ENCODE results near the gene KLF5. TPM values are rescaled to one million over a fixed set of nuclear protein-coding genes. Genes with fewer than 3 reads are reported as not detected.
"Not testable (repeated sequence)": the region's sequence is repeated elsewhere in the genome, so short reads cannot be mapped to it uniquely, and the experiment has no call there.

Gene KLF5
- total RNA-seq, 1 donor from 2014 or later: 76.1 TPM

DNA sequence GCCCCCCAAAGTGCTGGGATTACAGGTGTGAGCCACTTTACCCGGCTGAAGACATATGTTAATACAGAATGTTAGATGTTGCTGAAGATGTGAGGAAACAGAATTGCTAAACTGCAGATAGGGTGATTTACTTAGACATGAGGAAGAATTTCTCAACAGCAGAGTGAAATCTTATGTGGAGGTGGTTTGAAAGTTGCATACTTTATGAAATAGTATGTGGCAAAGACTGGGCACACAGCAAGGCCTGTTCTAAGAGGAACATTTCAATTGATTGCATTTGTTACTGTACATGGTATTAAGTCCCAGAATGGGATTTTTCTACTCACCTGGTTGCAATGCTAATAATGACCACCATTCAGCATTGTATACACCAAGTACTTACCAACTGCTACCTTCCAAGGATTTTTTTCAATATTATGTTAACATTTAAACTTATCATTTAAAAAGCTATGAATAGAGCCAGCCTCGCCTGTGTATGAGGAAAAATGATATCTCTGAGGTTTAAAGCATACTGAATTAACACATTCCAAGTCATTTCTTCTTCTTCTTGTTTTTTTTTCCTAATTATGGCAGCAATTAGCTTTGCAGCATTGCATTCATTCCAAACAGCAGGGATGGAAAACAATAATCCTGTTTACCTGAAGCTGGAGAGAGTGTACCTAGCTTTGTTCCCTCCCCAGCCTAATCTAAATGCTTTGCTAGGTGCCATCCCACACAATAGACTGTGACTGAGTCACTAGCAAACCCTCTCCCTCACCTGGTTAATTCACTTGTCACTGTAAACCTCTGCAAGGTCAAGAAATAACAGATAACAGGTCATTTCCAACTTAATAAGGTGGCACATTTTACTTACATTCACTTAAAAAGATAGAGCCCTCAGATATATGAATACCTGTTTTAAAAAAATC, 19.4 kb upstream of the KLF5 start:
- H3K27ac ChIP-seq: no peak overlapping the region
- no peak overlapping the region for H3K4me3 ChIP-seq
- no peak for TF ChIP-seq POLR2AphosphoS5 (IDR thresholded peaks at IDR 0.05; ENCODE audit: insufficient read depth in 1 of 2, low read depth in 1 of 2)
- H3K36me3 ChIP-seq: no peaks in the 10 kb centered on the region
- no peaks in the 10 kb centered on the region for H3K9me3 ChIP-seq
- intact Hi-C loops (cut with DNase I): no loop called here
- H3K4me1 ChIP-seq: no peaks in the 10 kb centered on the region
- DNase-seq (ENCODE audit: extremely low spot score in 2 of 2): no peak
- H3K27me3 ChIP-seq: no peaks in the 10 kb centered on the region

DNA sequence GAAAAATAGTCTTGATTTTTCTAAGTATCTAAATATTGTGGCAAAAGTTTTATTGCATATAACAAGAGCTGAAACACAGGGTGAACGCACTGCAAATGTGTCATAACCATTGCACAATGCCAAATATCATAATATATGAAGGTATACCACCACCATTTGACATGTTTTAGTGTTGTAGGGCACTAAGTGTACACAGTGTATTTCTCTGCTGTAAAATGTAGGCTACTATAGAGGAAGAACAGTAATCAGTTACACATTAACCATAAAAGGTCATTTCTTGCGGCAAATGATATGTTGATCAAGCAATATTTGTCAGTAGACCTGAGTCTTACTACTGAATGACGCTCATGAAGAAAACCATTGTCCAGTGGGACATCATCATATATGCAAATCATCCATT, 18.3 kb upstream of the KLF5 start:
- DNase-seq (ENCODE audit: extremely low spot score in 2 of 2): no peak
- H3K4me3 ChIP-seq: no peak overlapping the region
- TF ChIP-seq, protein P1, sequence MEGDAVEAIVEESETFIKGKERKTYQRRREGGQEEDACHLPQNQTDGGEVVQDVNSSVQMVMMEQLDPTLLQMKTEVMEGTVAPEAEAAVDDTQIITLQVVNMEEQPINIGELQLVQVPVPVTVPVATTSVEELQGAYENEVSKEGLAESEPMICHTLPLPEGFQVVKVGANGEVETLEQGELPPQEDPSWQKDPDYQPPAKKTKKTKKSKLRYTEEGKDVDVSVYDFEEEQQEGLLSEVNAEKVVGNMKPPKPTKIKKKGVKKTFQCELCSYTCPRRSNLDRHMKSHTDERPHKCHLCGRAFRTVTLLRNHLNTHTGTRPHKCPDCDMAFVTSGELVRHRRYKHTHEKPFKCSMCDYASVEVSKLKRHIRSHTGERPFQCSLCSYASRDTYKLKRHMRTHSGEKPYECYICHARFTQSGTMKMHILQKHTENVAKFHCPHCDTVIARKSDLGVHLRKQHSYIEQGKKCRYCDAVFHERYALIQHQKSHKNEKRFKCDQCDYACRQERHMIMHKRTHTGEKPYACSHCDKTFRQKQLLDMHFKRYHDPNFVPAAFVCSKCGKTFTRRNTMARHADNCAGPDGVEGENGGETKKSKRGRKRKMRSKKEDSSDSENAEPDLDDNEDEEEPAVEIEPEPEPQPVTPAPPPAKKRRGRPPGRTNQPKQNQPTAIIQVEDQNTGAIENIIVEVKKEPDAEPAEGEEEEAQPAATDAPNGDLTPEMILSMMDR (IDR thresholded peaks at IDR 0.05): no peak
- no peak for TF ChIP-seq POLR2A (IDR thresholded peaks at IDR 0.05)
- TF ChIP-seq POLR2AphosphoS5 (IDR thresholded peaks at IDR 0.05; ENCODE audit: insufficient read depth in 1 of 2, low read depth in 1 of 2): no peak
- no peaks in the 10 kb centered on the region for H3K27me3 ChIP-seq
- no peaks in the 10 kb centered on the region for H3K4me1 ChIP-seq
- no peaks in the 10 kb centered on the region for H3K36me3 ChIP-seq
- no peak overlapping the region for H3K27ac ChIP-seq
- H3K9me3 ChIP-seq: no peaks in the 10 kb centered on the region
- intact Hi-C loops (cut with DNase I): no loop called here

DNA sequence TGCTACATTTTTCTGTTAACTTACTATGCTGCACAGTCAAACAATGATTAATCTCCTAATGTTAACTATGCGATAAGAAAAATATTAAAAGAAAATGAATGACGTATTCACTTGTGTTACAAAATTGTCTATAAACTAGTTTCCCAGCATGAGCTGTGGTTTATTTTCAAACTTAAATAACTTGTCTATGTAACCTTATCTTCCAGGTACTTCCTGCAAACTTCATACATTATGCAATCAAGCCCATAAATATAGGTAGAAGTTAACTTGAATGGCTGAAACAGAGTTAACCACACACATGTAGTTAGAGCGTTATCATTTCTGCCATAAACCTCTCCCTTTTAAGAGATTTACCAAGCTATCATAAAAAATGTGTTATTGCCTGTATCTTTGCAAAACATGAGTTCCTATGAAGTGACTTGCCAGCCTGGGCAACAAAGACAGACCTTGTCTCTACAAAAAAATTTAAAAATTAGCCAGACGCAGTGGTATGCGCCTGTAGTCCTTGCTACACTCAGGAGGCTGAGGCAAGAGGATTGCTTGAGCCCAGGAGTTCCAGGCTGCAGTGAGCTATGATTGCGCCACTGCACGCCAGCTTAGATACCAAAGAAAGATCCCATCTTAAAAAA, 17.7 kb upstream of the KLF5 start:
- Histone ChIP-seq H3K36me3 (no peaks in the 10 kb centered on the region), H3K27me3 (no peaks in the 10 kb centered on the region), H3K27ac (no peak overlapping the region), H3K4me3 (no peak overlapping the region), H3K4me1 (no peaks in the 10 kb centered on the region), H3K9me3 (no peaks in the 10 kb centered on the region)
- TF ChIP-seq, protein P1 (IDR thresholded peaks at IDR 0.05): no peak
- TF ChIP-seq POLR2A (IDR thresholded peaks at IDR 0.05) (no peak), POLR2AphosphoS5 (IDR thresholded peaks at IDR 0.05; ENCODE audit: insufficient read depth in 1 of 2, low read depth in 1 of 2) (no peak)
- intact Hi-C loops (cut with DNase I): no loop called here
- no peak for DNase-seq (ENCODE audit: extremely low spot score in 2 of 2)

DNA sequence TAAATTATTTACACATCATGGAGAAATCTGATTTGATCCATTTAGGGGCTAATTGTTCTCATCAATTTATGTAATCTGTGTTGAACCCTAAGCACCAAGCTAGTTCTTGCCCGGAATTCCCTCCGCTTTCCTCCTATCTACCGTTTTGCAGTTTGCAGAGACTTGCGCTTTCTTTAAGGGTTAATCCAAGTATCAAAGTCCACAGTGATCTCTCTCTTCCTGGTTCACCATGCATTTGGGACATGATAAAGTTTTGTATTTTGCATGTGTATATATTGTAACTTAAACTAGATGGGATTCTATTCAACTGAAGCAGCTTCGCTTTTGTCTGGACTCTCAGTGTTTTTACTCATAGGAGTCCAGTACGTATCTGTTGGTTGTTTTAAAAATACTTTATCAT, 13.8 kb upstream of the KLF5 start:
- no peak overlapping the region for H3K27ac ChIP-seq
- DNase-seq (ENCODE audit: extremely low spot score in 2 of 2): no peak
- H3K27me3 ChIP-seq: no peaks in the 10 kb centered on the region
- intact Hi-C loops (cut with DNase I): no loop called here
- H3K4me3 ChIP-seq: no peak overlapping the region
- no peaks in the 10 kb centered on the region for H3K4me1 ChIP-seq
- TF ChIP-seq POLR2AphosphoS5 (IDR thresholded peaks at IDR 0.05; ENCODE audit: insufficient read depth in 1 of 2, low read depth in 1 of 2): no peak
- TF ChIP-seq POLR2A (IDR thresholded peaks at IDR 0.05): no peak
- TF ChIP-seq, protein P1 (IDR thresholded peaks at IDR 0.05): no peak
- no peaks in the 10 kb centered on the region for H3K36me3 ChIP-seq
- no peaks in the 10 kb centered on the region for H3K9me3 ChIP-seq

DNA sequence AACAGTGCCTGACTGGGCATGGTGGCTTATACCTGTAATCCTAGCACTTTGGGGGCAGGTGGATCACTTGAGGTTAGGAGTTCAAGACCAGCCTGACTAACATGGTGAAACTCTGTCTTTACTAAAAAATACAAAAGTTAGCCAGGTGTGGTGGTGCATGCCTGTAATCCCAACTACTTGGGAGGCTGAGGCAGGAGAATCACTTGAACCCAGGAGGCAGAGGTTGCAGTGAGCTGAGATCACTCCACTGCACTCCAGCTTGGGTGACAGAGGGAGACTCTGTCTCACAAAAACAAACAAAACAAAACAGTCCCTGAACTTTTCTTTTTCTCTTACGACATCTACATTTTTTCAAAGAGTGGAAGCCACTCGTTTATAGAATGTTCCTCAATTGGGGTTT, 10.2 kb upstream of the KLF5 start:
- H3K36me3 ChIP-seq; H3K27me3 ChIP-seq; H3K27ac ChIP-seq; H3K9me3 ChIP-seq; DNase-seq (ENCODE audit: extremely low spot score in 2 of 2); H3K4me3 ChIP-seq; H3K4me1 ChIP-seq; intact Hi-C loops (cut with DNase I): not testable (repeated sequence)

DNA sequence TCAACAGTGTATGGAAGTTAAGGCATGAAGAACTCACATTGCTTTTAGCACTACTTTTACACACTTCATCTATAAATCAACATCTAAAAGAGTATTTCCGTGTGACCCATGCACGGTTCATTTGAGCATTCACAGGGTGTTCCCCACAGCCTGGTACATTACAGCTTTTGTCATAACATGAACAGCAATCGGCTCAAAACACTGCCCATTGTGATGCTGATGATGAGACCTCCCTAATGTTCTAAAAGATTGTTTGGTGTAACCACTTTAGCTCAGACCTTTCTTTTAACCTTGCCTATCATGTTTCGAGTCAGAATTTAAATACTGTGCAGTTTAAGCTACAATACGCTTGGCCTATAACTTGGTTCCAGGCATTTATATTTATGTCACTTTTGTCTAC, 4.1 kb upstream of the KLF5 start:
- TF ChIP-seq, protein P1 (IDR thresholded peaks at IDR 0.05): no peak
- TF ChIP-seq POLR2A (IDR thresholded peaks at IDR 0.05) (no peak), POLR2AphosphoS5 (IDR thresholded peaks at IDR 0.05; ENCODE audit: insufficient read depth in 1 of 2, low read depth in 1 of 2) (no peak)
- Histone ChIP-seq H3K4me3 (no peak overlapping the region), H3K36me3 (no peaks in the 10 kb centered on the region), H3K4me1 (peaks cover 7% of the 10 kb centered on the region), H3K27ac (no peak overlapping the region), H3K9me3 (no peaks in the 10 kb centered on the region), H3K27me3 (no peaks in the 10 kb centered on the region)
- intact Hi-C loops (cut with DNase I): no loop called here
- no peak for DNase-seq (ENCODE audit: extremely low spot score in 2 of 2)
